GM18526 (cell line): Measurements from ENCODE around the gene NRP1.

Source experiments
- POLR2A ChIP-seq: IDR thresholded peaks from 3 replicates; pipeline ENCODE4 v1.6.1; 2011; ENCODE audit not compliant: insufficient read length; ENCODE audit errors: extremely low read depth

NRP1 gene

DNA sequence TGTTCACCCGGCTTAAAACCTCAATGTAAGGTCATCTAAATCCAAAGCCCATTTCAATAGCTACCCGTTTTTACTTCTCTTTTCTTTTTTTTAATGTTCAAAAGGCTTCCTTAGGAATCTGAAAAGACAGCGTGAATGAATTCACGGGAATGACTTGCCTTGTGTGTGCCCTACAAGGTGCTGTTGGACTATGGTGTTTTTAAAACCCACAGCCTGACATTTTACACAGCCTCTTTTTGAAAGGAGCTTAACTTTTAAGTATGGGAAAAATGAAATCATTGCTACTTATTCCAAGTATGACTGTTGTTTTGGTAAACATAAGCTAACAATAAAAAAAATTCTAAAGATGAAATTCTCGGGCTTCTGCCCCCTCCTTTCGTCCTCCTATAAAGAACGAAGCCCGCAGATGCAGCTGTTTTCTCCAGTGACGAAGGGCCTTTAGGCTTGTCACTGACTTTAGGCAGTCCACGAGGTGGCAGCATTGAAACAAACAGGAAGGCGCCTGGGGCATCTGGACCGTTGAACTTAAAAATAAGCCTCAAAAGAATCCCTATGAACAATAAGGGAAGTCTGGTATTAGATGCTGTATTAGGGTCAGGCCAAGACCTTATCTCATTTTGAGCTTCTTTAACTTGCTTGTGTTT lies 141.3 kb downstream of the NRP1 start:
- no peak for TF ChIP-seq POLR2A

DNA sequence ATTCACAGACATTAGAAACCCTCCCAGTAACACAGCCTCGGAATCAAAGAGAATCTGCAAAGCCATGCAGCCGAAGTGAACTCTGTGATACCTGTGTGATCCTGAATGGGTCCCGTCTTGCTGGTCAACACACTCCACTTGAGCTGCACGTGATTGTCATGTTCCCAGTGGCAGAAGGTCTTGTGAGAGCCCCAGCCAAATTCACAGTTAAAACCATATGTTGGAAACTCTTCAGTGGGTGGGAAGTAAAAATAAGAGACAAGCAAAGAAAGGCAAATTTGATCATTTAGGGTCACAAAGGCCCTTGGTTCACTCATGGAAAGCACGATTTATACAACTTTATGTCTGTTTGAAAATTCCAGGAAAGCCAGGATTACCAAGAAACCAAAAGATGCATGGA lies 142.3 kb downstream of the NRP1 start:
- TF ChIP-seq POLR2A: no peak

DNA sequence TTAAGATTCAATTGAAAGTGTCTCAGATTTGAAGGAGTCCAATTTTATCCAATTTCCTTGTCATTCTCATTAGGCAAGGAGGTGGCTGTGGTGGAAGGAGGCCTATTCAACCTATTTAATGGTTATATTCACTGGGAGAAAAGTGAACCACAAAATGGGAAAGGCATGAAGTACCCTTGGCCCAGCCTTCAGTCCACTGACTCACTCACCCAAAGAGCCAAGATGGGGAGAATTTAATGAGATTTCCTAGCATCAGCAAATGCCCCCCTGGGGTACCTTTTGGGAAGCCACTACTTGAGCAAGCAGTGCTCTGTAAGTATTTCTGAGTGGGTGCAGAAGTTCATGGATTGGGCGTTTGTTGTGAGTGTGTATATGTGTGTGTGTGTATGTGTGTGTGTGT lies 144.1 kb downstream of the NRP1 start:
- TF ChIP-seq POLR2A: no peak

DNA sequence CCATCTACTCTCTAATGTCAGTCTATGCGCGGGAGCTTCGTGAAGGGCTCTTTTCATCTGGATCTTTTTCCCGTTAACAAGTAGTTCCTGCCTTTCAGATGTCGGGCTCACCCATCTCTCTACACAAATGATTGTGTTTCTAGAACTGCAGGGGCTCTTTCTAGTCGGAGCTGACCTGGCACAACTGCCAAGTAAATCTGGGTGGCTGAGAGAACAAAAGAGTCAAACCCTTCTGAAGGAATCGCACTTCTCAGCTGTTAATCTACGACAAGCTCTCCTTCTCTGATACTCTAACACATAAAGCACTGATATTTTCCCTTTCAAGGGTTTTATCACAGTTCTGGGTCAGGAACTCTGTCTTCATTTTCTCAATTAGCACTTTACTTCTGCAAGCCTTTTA lies 144.7 kb downstream of the NRP1 start:
- TF ChIP-seq POLR2A: no peak

DNA sequence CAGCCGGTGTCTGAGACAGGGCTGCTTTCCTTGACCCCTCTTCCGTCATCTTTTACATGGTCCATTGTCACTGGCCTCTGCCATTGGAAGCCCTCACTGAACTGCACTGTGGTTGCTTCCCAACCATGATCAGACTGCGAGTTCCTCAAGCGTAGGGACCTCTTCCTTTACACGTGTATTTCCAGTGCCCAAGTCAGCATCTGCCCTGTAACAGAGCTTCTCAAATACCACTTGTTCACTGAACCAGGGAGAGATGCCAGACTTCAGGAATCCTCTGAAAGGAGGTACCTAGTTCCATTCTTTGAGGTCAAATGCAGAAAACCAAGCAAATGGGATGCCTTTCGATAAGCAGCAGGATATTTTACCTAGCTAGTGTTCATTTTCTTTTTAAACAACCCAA lies 145.1 kb downstream of the NRP1 start:
- TF ChIP-seq POLR2A: no peak

DNA sequence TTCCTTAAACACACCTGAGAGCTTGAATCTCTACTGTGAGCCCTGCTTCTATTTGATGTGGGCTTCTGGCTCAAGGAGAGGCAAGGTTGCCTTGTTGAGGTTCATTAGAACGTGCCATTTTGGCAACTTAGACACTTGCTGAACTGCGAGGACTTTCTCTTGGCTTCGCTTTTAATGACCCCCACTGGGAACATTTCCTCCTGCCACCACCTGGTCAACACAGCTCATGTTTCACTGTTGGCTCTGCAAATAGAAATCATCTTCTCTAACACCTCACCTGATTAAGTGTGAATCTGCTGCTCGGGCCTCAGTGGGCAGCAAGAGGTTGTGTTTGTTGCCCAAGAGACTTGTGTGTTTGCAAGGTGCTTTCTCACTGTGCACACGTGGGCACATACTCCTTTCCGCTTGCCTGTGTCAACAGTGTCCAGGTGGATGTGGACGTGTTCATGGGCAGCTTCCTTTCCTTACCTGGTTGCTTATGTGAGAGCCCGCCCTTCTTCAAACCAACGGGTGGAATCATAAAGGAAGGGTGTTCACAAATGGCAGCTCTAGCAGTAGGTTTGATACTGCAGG lies 147.0 kb downstream of the NRP1 start:
- TF ChIP-seq POLR2A: no peak

DNA sequence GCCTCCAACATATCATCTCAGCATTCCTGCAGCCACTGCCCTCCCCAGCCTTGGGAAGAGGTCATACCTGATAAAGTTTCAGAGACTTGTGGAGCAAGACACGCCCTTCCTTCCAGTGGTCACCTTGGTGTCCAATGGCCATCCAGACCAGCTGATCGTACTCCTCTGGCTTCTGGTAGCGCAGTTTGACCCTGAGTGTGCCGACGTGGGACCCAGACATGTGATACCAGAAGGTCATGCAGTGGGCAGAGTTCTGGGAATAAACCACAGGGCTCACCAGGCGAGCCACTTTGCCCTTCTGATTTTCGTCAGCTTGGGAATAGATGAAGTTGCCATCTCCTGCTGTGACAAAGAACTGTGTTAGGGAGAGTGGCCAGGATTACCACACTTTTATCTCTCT lies 148.3 kb downstream of the NRP1 start:
- TF ChIP-seq POLR2A: no peak

DNA sequence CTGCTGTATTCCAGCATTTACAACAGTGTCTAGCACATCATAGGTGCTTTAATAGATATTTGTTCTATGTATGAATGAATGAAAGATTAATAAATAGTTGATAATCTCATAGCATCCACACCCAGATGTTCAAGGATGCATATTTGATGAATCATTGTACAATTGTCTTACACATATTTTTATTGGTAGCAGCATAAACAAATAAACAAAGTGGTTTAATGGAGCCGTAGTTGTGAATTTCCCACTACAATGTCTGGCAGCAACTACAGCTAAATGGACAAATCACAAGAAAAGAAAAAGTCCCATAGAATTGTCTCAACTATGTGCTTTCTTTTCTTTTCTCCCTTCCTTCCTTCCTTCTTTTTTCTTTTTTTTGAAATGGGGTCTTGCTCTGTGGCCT lies 150.8 kb downstream of the NRP1 start:
- TF ChIP-seq POLR2A: no peak

DNA sequence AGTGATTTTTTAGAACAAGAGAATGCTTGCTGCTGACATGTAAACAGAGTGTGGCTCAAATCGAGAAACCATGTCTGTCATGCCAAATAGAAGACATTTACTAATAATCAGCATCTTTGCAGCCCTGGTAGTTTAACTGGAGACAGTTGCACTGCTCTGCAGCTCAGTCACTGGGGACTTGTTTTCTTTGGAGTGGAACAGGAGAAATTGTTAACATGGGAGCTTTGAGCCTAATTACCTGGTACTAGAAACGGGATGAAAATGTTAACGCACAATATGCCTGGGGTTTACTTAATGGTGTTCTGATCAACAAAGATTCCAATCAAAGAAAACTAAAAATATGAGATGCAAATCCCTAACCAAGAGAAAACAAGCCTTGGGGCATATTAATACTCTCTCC lies 153.5 kb downstream of the NRP1 start:
- no peak for TF ChIP-seq POLR2A

DNA sequence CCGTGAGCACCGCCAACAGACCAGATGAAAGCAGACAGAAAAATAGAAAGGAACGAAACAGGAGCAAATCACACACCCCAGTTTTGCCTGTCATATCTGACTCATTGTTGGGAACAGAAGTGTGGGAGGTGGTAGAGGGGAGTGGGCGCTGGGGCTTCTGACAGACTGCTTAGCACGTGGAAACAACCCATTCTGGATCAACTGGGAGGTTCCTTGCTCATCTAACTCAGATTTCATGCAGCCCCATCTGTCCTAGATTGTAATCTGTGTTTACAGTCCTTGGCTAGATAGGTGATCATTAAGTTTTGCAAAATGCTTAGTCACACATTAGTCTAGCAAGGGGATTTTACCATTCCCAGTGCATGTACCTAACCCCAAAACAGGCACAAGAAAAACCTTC lies 154.1 kb downstream of the NRP1 start:
- no peak for TF ChIP-seq POLR2A

DNA sequence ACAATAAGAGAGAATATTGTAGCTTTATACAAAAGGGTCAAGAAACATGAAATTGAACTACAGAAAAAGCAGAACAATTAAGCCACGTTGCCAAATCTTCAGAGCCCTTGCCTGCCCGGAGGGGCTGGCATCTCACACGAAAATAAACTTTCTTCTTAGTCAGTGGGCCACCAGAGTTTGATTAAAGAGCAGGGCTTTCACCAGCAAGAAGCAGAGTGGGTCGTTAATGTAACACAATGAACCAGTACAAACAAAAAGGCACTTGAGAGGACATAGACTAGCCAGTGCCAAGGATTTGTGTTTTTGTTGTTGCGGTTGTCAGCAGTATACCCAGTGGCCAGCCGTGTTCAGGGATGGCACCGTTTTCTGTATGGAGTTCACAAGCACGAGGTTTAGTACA lies 155.4 kb downstream of the NRP1 start:
- no peak for TF ChIP-seq POLR2A

DNA sequence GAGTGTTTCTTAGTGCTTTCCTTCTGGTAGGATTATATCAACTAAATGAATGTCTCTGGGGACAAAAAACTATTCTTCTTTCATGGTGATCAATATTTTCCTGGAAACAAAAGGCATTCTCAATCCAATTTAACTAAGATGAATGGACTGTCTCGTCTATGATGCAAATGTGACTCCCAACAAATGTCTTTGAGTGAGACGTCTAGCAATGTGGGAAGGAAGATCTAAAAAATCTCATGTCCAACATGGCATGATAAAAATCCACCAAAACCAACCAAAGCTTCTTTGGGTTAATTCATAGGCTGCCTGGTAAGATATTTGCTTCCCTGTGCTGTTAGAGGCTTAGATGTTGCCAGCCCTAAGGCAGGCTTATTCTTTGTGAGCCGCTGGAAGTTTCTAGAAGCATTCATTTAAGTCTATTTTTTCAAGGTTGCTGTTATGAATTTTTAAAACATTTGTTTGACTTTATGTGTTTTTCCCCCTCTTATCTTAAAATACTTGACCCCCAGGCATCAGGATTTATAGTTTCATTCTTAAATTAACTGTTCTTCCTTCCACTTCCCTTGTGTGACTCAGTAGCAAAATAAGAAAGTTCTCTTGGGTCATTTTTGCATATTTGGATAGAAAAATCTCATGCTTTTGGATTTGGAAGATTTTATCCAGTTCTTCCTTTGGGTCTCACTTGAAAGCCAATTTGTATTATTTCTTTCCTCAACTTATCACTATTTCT lies 156.3 kb downstream of the NRP1 start:
- no peak for TF ChIP-seq POLR2A

DNA sequence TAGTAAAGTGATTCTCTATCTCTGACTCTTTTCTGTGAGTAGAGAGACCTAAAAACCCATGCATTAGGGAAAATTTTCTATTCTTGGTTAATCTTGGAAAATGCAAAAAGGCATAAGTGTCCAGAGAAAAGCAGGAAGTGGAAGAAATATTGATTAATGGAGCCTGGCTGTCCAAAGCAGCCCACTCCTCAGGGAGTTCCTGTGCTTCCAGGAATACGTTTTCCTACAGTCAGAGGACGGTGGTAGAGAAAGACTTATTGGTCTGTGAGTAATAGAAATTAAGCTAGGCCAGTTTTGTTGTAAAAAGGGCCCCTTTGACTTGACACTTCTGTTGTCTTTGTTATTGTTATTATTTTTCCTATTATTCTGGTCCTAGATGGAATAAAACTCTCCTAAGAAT lies 157.8 kb downstream of the NRP1 start:
- TF ChIP-seq POLR2A: no peak

DNA sequence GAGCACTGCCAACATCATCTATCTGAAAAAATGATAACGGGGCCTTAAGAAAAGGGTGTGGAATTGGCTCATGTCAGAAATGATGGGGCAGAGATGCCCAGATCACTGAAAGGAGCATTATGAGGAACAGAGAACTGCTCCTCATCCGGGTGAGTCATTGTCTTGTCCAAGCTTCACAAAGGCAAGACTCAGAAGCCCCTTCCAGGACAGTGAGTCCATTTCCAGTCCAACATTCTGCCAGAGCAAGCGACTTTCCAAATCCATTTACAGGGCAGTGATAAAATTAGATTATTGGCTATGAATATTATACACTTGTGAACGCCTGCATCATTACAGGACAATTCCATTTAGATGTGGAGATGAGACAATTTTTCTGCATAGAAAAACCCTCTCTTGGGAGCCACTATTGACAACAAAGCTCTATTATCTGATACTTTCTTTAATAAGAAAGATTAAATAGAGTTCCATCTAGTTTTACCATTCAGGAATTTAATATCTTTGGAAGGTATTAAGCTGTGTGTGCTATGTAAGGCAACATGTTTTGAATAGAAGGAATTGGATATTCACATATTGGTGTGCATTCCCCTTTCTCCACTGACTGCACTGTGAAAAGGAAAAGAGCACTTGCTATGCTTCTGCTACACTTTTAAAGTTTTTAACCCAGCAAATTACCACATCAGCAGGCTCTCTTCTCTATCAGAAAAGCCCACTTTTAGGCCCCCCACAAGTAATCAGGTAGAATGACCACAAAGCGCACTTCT lies 159.6 kb downstream of the NRP1 start:
- no peak for TF ChIP-seq POLR2A

DNA sequence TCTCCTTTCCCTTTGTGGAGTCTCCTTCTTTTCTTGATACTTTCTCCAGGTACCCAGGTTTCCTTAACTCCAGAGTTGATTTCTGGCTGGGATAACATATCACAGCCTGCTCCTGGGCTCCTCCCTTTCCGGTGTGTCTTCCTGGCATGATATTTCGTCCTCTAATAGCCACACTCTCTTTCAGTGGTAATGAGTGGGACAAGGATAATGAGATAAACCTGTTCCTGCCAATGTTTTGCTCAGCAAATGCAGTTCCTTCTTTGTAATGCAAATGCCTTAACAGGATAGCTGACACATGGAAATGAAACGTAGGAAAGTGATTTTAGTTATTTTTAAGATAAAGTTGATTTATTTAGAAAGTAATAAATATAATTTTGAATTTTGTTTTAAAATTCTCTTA lies 168.6 kb downstream of the NRP1 start:
- no peak for TF ChIP-seq POLR2A
